ENCODE measurements around the gene ZFAND2A.

The ZFAND2A gene

DNA sequence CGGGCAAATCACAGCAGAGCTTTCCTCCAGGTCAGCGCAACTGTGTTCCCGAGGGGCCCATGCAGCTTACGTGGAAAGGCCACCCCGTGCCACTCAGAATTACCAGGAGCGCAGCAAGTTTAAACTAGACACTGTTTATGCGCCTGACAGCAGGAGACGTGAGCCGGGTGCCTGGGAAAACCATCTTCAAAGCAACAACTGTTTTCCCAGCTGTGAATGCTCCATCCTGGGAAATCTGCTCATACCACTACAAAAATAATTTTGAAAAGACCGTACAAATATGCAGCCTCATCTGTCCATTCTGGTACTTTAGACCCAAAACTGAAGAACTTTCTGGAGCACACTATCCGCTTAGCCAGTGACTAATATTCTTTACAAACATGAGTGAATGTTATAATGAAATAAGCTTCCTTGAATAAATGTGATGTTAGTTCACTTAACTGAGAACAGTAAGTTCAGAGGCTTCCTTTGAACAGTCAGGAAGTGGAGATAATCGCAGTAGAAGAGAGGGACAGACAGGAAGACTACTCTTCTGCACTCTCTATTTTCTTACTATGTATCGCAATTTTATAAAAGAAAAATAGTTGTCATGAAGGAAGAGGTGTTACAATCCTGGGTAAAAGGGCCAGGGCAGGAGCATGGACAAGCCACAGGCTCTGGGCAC, 55.3 kb downstream of the ZFAND2A start:
- no peak for DNase-seq

- no peak for DNase-seq
These were observed 56.0 kb downstream of the ZFAND2A start for GRCh38 chr7:1103789-1104515.

DNA sequence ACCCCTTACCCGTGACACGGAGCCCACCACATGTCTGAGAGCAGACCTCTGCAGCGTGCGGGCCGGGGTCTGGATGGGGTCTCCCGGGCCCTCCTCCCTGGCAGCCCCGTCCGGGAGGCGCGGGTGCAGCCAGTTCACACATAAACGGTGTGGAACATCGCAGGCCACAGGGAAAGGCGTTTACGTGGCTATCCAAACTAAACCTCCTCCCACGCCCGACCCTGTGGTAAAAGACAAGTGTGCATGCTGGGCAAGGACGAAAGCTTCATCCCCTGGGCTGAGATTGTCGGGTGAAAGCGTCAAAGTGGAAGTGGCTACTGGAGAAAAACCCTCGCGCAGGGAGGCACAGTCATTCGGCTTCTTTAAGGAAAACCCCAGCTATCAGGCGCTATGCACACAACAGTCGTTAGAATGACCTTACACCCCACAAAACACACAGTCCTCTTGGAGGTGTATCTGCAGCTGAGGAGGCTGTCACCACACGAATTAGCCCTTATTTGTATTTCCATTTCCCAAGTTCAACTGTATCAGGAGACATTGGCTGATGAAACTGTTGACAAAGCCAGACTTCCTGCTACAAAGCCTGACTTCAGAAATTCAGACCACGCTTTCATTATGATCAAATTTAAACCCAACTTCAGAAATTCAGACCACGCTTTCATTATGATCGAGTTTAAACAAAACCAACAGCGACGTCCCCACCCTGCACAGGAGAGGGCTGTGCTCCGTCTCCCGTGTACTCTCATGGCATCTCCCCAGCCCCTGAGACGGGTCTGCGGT, 56.8 kb downstream of the ZFAND2A start:
- no peak for DNase-seq
